Measurements from ENCODE around the gene ANO6. TPM values are rescaled to one million over a fixed set of nuclear protein-coding genes. Genes with fewer than 3 reads are reported as not detected.

ANO6 gene
- total RNA-seq, 4 donors from 2014 or later: 16.9 to 23.0 (median 20.4) TPM

GRCh38 chr12:45357539-45358417 lies 141.9 kb downstream of the ANO6 start:
- 86 to 87% methylated on average over 1 to 4 of the region's 4 CpGs for WGBS, 2 donors (ENCODE audit: low coverage in 1 of 2)
- Histone ChIP-seq H3K27ac (peak overlapping the region in 3 of 4 donors; percentile 20 to 41 (median 36)), H3K27me3 (no peaks in the 10 kb centered on the region), H3K4me1 (peaks cover 0 to 6% (median 0%) of the 10 kb centered on the region in 4 donors), H3K4me3 (no peak overlapping the region), H3K36me3 (no peaks in the 10 kb centered on the region), H3K9me3 (peaks cover 5 to 8% of the 10 kb centered on the region in 2 donors)
- intact Hi-C loops (cut with DNase I; ENCODE audit: low total_unique reads): no loop called here
- in situ Hi-C loops (cut with MboI; ENCODE audit: low pct_ligation_motif_present in 1 of 4, low pct_unique_long_range_greater_than_20kb in 1 of 4, low sequenced_read_pairs in 3 of 4): no loop called here
- no peak for DNase-seq
- TF ChIP-seq POLR2AphosphoS5 (IDR thresholded peaks at IDR 0.05): no peak
- no peak for TF ChIP-seq EP300 (IDR thresholded peaks at IDR 0.05; ENCODE audit: low read depth)
- TF ChIP-seq POLR2A (IDR thresholded peaks at IDR 0.05): no peak
- TF ChIP-seq CTCF (IDR thresholded peaks at IDR 0.05): no peak

GRCh38 chr12:45362291-45362690 lies 146.4 kb downstream of the ANO6 start:
- no peak overlapping the region for H3K4me3 ChIP-seq
- in situ Hi-C loops (cut with MboI; ENCODE audit: low pct_ligation_motif_present in 1 of 4, low pct_unique_long_range_greater_than_20kb in 1 of 4, low sequenced_read_pairs in 3 of 4): no loop called here

GRCh38 chr12:45363903-45364302 lies 148.0 kb downstream of the ANO6 start:
- intact Hi-C loops (cut with DNase I; ENCODE audit: low total_unique reads): loop anchor here (10.0 kb wide), 1 partner anchor 149 kb away; the partner anchor contains the start of gene ANO6
- DNase-seq: no peak
- no peaks in the 10 kb centered on the region for H3K4me1 ChIP-seq
- in situ Hi-C loops (cut with MboI; ENCODE audit: low pct_ligation_motif_present in 1 of 4, low pct_unique_long_range_greater_than_20kb in 1 of 4, low sequenced_read_pairs in 3 of 4): no loop called here
- peaks cover 9 to 26% of the 10 kb centered on the region in 2 donors for H3K9me3 ChIP-seq
- no peak overlapping the region for H3K4me3 ChIP-seq
- no peaks in the 10 kb centered on the region for H3K27me3 ChIP-seq
- TF ChIP-seq EP300 (IDR thresholded peaks at IDR 0.05; ENCODE audit: low read depth) (no peak), CTCF (IDR thresholded peaks at IDR 0.05) (no peak), POLR2A (IDR thresholded peaks at IDR 0.05) (no peak), POLR2AphosphoS5 (IDR thresholded peaks at IDR 0.05) (no peak)
- no peak overlapping the region for H3K27ac ChIP-seq
- H3K36me3 ChIP-seq: peaks cover 0 to 6% (median 0%) of the 10 kb centered on the region in 4 donors

More at GRCh38 chr12:45362291-45362690, 146.4 kb downstream of the ANO6 start:
- no peak for DNase-seq
- H3K36me3 ChIP-seq: peaks cover 0 to 6% (median 0%) of the 10 kb centered on the region in 4 donors
- peaks cover 9 to 26% of the 10 kb centered on the region in 2 donors for H3K9me3 ChIP-seq
- no peak overlapping the region for H3K27ac ChIP-seq
- H3K4me1 ChIP-seq: peaks cover 0 to 5% (median 0%) of the 10 kb centered on the region in 4 donors
- intact Hi-C loops (cut with DNase I; ENCODE audit: low total_unique reads): loop anchor here (10.0 kb wide), 1 partner anchor 147 kb away; the partner anchor contains the start of gene ANO6
- no peak for TF ChIP-seq POLR2A (IDR thresholded peaks at IDR 0.05)
- TF ChIP-seq EP300 (IDR thresholded peaks at IDR 0.05; ENCODE audit: low read depth): no peak
- TF ChIP-seq POLR2AphosphoS5 (IDR thresholded peaks at IDR 0.05): no peak
- TF ChIP-seq CTCF (IDR thresholded peaks at IDR 0.05): no peak
- no peaks in the 10 kb centered on the region for H3K27me3 ChIP-seq

GRCh38 chr12:45368841-45369489 lies 153.1 kb downstream of the ANO6 start:
- Histone ChIP-seq H3K27me3 (no peaks in the 10 kb centered on the region), H3K27ac (no peak overlapping the region), H3K9me3 (peaks cover 0 to 8% of the 10 kb centered on the region in 2 donors), H3K4me1 (no peaks in the 10 kb centered on the region), H3K4me3 (no peak overlapping the region), H3K36me3 (peaks cover 0 to 2% (median 0%) of the 10 kb centered on the region in 4 donors)
- no peak for DNase-seq
- no peak for TF ChIP-seq CTCF (IDR thresholded peaks at IDR 0.05)
- no peak for TF ChIP-seq POLR2AphosphoS5 (IDR thresholded peaks at IDR 0.05)
- no peak for TF ChIP-seq EP300 (IDR thresholded peaks at IDR 0.05; ENCODE audit: low read depth)
- TF ChIP-seq POLR2A (IDR thresholded peaks at IDR 0.05): no peak
- intact Hi-C loops (cut with DNase I; ENCODE audit: low total_unique reads): loop anchor here (10.0 kb wide), 1 partner anchor 154 kb away; the partner anchor contains the start of gene ANO6
- 71 to 93% methylated on average over 1 to 3 of the region's 3 CpGs for WGBS, 2 donors (ENCODE audit: low coverage in 1 of 2)
- in situ Hi-C loops (cut with MboI; ENCODE audit: low pct_ligation_motif_present in 1 of 4, low pct_unique_long_range_greater_than_20kb in 1 of 4, low sequenced_read_pairs in 3 of 4): no loop called here
